Activated B cell treated with CpG ODN at 0.5 μM for 24 hours (primary cell): ENCODE measurements around the gene TAF1A. TPM values are rescaled to one million over a fixed set of nuclear protein-coding genes. Genes with fewer than 3 reads are reported as not detected.

Source experiments
- ATAC-seq: fragments of 200-7000 bp; cut with Tn5 transposase; one replicate; pipeline ENCODE4 v1.10.0; 2021; ENCODE audit warnings: low read depth, mild to moderate bottlenecking, moderate library complexity
- CTCF ChIA-PET: fragments of 350-600 bp; sonication (Branson Sonifier 250); formaldehyde crosslinking; loops from one replicate; lab custom pipeline; 2021; ENCODE audit warnings: antibody characterized with exemption; lab: Charles Lee
- POLR2A ChIA-PET: fragments of 350-600 bp; sonication (Branson Sonifier 250); formaldehyde crosslinking; loops from one replicate; lab custom pipeline; 2021; ENCODE audit warnings: antibody characterized with exemption; lab: Charles Lee
- DNase-seq: peaks from one replicate; pipeline ENCODE4 v3.0.0; 2022
- H3K27ac Mint-ChIP-seq: one replicate; pipeline ENCODE4 v1.8.0; 2020; ENCODE audit warnings: mixed read lengths
- H3K27me3 Mint-ChIP-seq: one replicate; pipeline ENCODE4 v1.8.0; 2021; ENCODE audit warnings: mixed read lengths
- H3K36me3 Mint-ChIP-seq: one replicate; pipeline ENCODE4 v1.8.0; 2021; ENCODE audit warnings: low read depth, mixed read lengths
- H3K4me1 Mint-ChIP-seq: one replicate; pipeline ENCODE4 v1.8.0; 2021; ENCODE audit warnings: mixed read lengths
- H3K4me3 Mint-ChIP-seq: one replicate; pipeline ENCODE4 v1.8.0; 2020; ENCODE audit warnings: mild to moderate bottlenecking, mixed read lengths
- H3K9me3 Mint-ChIP-seq: one replicate; pipeline ENCODE4 v1.8.0; 2020; ENCODE audit warnings: mixed read lengths
- intact Hi-C: fragments of 100-400 bp; cut with micrococcal nuclease; formaldehyde crosslinking; loops from one replicate; pipeline ENCODE4 v1.15.1; 2024
- total RNA-seq: library from RNA; stranded (reverse); gene quantifications from 2 replicates; pipeline ENCODE4 v1.2.3, GENCODE V29; 2022
- TF ChIP-seq, protein P1 (sequence below): fragments of 200-600 bp; IDR thresholded peaks from one replicate; pipeline ENCODE4 v1.8.0; 2022; ENCODE audit warnings: antibody characterized with exemption, mild to moderate bottlenecking

TAF1A gene
- total RNA-seq, 1 donor from 2014 or later: 19.1 TPM

DNA sequence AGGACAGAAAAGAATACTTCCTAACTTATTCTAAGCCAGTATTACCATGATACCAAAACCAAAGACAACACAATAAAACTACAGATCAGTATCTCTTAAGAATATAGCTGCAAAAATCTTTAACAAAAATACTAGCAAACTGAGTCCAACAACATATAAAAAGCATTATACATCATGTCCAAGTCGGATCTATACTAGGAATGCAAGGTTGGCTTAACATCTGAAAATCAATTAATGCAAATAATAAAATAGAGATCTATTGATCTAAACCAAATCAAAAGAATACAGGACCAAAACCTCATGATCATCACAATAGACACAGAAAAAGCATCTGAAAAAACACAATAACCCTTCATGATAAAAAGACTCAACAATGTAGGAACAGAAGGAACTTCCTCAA lies 18.9 kb downstream of the TAF1A start:
- TF ChIP-seq, protein P1, sequence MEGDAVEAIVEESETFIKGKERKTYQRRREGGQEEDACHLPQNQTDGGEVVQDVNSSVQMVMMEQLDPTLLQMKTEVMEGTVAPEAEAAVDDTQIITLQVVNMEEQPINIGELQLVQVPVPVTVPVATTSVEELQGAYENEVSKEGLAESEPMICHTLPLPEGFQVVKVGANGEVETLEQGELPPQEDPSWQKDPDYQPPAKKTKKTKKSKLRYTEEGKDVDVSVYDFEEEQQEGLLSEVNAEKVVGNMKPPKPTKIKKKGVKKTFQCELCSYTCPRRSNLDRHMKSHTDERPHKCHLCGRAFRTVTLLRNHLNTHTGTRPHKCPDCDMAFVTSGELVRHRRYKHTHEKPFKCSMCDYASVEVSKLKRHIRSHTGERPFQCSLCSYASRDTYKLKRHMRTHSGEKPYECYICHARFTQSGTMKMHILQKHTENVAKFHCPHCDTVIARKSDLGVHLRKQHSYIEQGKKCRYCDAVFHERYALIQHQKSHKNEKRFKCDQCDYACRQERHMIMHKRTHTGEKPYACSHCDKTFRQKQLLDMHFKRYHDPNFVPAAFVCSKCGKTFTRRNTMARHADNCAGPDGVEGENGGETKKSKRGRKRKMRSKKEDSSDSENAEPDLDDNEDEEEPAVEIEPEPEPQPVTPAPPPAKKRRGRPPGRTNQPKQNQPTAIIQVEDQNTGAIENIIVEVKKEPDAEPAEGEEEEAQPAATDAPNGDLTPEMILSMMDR: no peak
- peaks cover 10% of the 10 kb centered on the region for H3K9me3 Mint-ChIP-seq
- POLR2A ChIA-PET: no interaction called here
- H3K4me3 Mint-ChIP-seq: no peak overlapping the region
- ATAC-seq (no peak), DNase-seq (no peak)
- no peaks in the 10 kb centered on the region for H3K27me3 Mint-ChIP-seq
- CTCF ChIA-PET: interaction anchor here (1.2 kb wide), 1 partner anchor 63 kb away, joined by 3 read pairs; no protein-coding TSS in a partner anchor
- no peak overlapping the region for H3K27ac Mint-ChIP-seq
- peaks cover 25% of the 10 kb centered on the region for H3K4me1 Mint-ChIP-seq
- intact Hi-C loops: no loop called here
- peaks cover 89% of the 10 kb centered on the region for H3K36me3 Mint-ChIP-seq

DNA sequence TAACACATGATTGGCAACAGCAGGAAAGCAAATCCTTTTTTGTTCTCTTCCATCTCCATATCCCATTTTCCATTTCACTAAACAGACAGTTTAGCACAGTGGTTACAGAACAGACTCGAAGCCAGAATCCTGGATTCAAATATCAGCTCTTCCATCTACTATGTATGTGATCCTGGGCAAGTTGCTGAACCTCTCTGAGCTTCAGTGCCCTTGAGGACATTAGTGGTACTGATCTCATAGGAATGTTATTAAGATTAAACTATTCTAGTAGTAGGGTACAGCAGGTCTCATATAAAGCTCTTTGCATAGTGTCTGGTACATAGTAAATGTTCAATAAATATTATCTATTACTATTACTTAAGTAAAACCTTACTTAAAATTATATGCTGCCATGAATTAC lies 28.1 kb downstream of the TAF1A start:
- TF ChIP-seq, protein P1: no peak
- H3K36me3 Mint-ChIP-seq: peaks cover 75% of the 10 kb centered on the region
- no peaks in the 10 kb centered on the region for H3K9me3 Mint-ChIP-seq
- intact Hi-C loops: no loop called here
- ChIA-PET POLR2A (no interaction called here), CTCF (interaction anchor here (1.5 kb wide), 1 partner anchor 73 kb away, joined by 5 read pairs; no protein-coding TSS in a partner anchor)
- peaks cover 3% of the 10 kb centered on the region for H3K4me1 Mint-ChIP-seq
- H3K4me3 Mint-ChIP-seq: no peak overlapping the region
- no peaks in the 10 kb centered on the region for H3K27me3 Mint-ChIP-seq
- ATAC-seq (no peak), DNase-seq (no peak)
- no peak overlapping the region for H3K27ac Mint-ChIP-seq

DNA sequence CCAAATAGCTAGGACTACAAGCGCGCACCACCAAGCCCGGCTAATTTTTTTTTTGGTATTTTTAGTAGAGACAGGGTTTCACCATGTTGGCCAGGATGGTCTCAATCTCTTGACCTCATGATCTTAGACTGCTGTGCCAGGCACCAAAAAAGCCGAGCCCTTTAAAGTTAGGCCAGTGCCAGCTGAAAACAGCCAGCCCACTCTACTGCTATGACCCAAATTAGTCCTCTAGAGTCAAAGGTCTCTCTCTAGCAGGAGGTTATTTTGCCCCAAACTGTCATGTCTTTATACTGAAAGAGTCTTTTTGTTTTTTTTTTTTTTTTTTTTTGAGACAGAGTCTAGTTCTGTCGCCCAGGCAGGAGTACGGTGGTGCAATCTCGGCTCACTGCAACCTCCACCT lies 32.2 kb downstream of the TAF1A start:
- Mint-ChIP-seq H3K9me3 (no peaks in the 10 kb centered on the region), H3K27ac (no peak overlapping the region), H3K4me1 (peaks cover 3% of the 10 kb centered on the region), H3K27me3 (no peaks in the 10 kb centered on the region), H3K36me3 (peaks cover 70% of the 10 kb centered on the region), H3K4me3 (no peak overlapping the region)
- TF ChIP-seq, protein P1: no peak
- CTCF ChIA-PET: interaction anchor here (1.4 kb wide), 1 partner anchor 77 kb away, joined by 6 read pairs; no protein-coding TSS in a partner anchor
- no peak for ATAC-seq
- POLR2A ChIA-PET: no interaction called here
- no peak for DNase-seq
- intact Hi-C loops: loop anchor here (5.0 kb wide), 1 partner anchor 90 kb away; no protein-coding TSS in a partner anchor

DNA sequence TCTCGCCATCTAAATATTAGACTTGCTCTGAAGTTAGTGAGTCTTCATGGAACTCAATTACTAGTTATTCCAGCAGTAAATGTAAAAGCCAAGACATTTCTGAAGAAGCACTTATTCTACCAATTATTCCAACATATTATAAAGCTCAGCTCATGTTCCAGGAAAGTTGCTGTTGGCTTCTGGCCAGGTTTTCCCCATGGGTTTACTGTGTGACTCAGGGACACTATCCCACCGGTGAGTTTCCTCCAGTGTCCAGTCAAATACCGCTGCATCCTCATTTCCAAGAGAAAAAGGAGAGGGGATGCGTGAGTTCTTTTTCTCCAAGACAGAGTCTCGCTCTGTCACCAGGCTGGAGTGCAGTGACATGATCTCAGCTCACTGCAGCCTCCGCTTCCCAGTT lies 32.6 kb downstream of the TAF1A start:
- H3K27me3 Mint-ChIP-seq: no peaks in the 10 kb centered on the region
- intact Hi-C loops: loop anchor here (5.0 kb wide), 1 partner anchor 90 kb away; no protein-coding TSS in a partner anchor

DNA sequence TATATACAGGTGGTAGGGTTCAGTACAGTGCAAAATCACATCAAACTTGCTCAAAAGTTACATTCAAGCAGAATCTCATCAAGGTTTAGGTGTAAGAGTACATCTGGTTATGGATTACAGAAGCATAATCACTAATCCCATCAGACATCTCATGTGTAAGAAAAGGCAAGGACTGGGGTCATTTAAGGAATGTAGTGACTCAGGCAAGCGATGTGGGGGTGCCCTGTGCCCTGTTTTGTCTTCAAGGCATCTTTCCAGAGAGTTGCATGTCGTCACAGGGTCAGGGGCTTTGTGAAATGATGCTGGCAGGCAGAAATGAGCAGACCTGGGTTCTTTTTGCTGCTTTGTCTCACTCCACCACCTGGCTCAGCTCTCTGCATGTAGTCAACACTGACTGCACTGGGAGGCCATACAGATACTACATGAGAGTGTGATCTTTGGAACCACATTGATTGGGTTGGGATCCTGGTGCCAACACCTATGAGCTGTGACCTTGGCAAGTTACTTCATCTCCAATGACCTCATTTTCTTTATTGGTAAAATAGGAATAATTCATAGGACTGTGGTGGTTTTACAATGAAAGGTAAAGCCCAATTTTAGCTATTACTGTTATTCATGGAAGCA lies 33.6 kb downstream of the TAF1A start:
- ChIA-PET POLR2A (no interaction called here), CTCF (no interaction called here)
- peaks cover 58% of the 10 kb centered on the region for H3K36me3 Mint-ChIP-seq
- TF ChIP-seq, protein P1: no peak
- peaks cover 3% of the 10 kb centered on the region for H3K4me1 Mint-ChIP-seq
- no peaks in the 10 kb centered on the region for H3K9me3 Mint-ChIP-seq
- H3K27me3 Mint-ChIP-seq: no peaks in the 10 kb centered on the region
- no peak for DNase-seq
- ATAC-seq: no peak
- no peak overlapping the region for H3K27ac Mint-ChIP-seq
- intact Hi-C loops: loop anchor here (5.0 kb wide), 1 partner anchor 89 kb away; no protein-coding TSS in a partner anchor
- H3K4me3 Mint-ChIP-seq: no peak overlapping the region

More for the DNA sequence above, 32.6 kb downstream of the TAF1A start:
- ChIA-PET CTCF (no interaction called here), POLR2A (no interaction called here)
- H3K36me3 Mint-ChIP-seq: peaks cover 65% of the 10 kb centered on the region
- no peak for DNase-seq
- no peak for ATAC-seq
- no peak overlapping the region for H3K4me3 Mint-ChIP-seq
- H3K4me1 Mint-ChIP-seq: peaks cover 3% of the 10 kb centered on the region
- H3K27ac Mint-ChIP-seq: no peak overlapping the region
- H3K9me3 Mint-ChIP-seq: no peaks in the 10 kb centered on the region
- TF ChIP-seq, protein P1: no peak
